HG02623 (cell line): ENCODE data around the gene AGA.

Experiments
- ATAC-seq: cut with Tn5 transposase; IDR thresholded peaks from one replicate; pipeline ENCODE4 v1.9.1; 2021; ENCODE audit warnings: moderate library complexity; ENCODE audit not compliant: unreplicated experiment

AGA gene

DNA sequence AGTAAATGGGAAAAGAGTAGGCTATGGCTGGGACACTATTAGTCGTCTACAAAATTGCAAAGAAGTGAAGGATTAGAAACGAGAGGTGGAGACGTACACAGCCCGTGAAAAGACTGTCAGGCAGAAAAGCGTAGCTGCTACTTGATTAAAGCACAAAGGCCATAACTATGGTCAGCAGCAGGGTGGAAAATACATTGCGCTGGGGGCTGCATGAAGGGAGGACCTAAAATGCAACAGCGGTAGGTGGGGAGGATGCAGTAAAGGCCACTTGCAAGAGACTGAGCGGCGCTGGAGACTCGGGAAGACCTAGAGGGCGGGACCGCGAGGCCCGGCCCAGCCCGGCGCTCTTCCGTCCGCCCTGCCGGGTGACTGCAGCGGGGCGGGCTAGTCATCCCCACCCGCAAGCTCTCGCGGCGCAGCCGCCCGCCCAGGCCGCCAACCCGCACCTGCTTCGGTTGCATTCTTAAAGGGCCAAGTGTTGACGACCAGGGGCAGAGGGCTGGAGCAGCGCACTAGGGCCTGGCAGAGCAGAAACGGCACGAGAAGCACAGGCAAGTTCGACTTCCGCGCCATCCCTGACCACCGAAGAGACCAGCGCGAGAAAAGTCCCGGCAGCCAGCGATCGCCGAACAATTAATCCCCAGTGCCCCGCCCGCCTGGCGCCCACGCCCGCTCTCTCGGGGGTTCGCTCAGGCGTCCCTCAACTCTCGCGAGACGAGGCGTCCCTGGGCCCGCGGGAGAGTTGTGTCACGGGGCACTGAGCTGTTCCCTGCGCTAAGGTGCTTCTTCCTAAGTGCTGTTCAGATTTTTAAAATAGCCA, at the start of gene AGA:
TSS of gene AGA (minus strand) at position 635 of the 820 bp plus-strand sequence. CDS start at position 573, 62 bp downstream.
- peak; percentile 88 for ATAC-seq

DNA sequence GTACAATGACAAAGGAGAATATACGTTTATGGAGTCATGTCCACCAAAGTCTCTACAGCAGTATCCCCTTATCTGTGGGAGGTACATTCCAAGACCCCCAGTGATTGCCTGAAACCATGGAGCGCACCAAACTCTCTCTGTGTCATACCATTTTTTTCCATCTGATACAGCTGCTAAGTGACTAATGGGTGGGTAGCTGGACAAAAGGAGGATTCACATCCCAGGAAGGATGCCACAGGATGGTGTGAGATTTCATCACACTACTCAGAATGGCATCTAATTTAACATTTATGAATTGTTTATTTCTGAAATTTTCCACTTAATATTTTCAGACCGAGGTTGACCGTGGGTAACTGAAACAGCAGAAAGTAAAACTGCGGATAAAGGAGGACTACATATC, 49.8 kb upstream of the AGA start:
- no peak for ATAC-seq

DNA sequence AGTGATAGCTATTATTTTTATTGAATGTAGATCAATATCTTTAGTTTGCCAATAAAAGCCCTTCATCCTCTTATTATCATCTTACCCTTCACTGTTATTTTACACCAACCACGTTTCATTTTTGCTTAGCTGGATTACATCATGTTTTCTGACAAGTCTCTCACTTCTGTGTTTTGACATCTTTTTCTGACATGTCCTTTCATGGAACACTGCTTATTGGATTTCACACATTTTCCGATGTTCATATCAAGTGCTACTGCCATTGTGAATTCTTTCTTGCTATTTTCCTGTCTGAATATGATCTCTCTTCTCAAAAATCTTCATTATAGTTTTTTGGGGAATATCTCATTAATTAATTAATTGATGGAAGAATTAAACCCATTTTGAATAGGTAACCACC, 48.5 kb upstream of the AGA start:
- no peak for ATAC-seq

DNA sequence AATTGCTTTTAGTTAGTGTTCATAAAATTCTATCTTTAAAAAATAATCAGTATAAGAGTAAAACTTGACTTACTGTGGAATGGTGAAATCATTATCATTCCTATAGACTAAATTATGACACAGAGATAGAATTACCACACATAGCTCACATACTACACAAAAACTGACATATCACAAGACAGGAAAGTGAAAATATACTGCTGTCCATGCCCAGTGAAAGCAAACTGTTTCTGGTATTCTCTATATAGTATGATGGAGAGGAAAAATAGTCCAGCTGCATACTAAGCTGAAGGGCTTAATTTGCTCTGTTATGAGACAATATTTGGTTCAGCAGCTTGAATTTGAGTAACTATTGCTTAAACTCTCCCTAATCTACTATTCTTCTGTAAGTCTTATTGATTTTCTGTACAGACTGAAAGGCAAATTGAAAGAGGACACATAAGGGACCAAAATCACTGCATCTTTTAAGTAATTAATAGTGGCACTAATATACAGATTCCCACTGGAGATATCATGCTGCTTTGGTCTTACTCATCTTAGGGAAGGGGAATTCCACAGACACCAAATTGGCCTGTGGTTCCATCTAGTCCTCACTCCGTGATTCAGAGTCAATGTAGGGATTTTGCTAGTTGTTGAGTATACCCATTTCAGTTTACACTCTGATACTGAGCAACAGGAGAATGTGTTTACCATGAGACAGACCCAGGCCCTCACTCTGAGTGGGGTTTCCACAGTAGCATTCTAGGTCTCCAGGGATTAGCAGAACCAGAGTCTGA, 47.4 kb upstream of the AGA start:
- no peak for ATAC-seq

DNA sequence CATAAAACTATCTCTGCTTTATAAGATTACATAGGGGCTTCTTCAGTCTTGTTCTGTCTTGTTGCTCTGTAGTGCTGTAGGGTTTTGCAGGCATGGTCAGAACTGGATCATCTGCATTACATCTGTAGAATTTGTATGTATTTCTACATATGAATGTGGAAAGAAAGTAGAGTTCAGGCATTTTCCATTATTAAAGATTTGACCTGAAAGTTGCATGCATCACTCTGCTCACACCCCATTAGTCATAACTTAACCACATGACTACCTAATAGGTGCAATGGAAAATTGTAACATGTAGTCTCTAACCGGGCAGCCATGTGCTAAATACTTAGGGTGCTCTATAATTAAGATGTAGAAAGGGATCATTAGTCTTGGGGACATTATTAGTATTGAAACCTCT, 45.7 kb upstream of the AGA start:
- ATAC-seq = no peak

DNA sequence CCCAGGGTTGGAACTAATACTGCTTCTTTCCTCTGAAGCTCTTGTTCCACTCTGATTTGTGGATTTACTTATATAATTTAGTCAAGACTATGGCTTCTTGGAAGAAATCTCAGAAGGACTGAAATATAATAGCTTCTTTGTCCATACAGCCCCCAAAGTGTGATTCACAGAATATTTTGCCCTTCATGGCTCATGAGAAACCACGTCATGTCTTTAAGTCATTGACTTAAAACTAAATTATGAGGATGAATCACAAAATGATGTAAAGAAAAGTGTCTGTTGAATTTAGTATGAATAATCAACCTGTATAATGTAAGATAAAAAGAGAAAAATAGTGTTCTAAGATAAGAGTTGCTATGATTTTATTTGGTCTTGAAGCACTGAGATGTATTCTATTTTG, 43.3 kb upstream of the AGA start:
- ATAC-seq = no peak

DNA sequence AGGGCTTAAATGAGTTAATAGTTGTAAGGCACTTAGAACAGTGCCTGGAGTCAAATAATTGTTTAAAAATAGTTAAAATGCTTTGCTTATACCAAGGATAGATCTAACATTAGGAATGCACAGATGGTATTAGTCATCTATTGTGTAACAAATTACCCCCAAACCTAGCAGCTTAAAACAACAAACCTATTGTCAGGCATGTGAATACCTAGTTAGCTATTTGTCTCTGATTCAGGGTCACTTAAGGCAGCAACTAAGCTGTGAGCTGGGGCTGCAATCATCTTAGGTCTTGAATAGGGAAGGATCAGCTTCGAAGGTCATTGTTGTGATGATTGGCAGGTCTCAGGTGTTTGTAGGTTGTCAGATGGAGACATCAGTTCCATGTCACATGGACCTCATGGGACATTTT, 42.4 kb upstream of the AGA start:
- ATAC-seq = no peak

DNA sequence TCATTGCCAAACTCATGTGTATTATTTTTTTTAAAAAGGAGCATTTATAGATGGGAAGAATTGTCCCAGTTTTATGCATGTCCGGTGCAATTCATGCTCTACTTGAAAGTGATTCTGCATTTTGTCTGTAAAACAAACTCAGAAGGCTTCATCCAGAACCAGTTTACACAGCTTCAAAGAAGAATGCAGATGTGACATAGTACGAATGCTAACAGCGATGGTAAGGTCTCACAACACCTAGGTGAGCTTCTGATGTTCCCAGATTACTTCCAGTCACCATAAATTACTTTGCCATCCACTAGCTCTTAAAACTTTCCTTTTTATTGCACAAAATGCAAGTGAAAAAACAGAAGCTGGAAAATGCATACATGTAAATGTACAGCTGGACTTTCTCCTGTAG, 41.5 kb upstream of the AGA start:
- ATAC-seq = no peak

DNA sequence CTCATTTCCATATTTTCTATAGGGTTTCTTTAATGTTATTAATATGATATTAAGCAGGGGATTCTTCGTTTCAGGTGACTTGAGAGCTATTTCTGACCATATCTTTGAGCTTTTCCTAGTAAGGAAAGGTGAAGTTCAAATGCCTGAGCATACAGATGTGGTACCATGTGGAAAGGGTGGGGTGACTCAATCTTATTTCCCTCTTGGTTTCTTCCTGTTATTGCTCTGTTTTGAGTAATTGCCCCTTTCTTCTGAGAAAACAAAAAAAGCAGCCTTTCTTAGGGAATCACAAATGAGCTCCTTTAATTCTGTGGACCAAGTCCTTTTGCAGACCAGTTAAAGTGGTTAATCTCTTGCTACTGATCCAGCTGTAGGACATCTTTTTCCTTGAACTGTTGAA, 41.0 kb upstream of the AGA start:
- no peak for ATAC-seq

DNA sequence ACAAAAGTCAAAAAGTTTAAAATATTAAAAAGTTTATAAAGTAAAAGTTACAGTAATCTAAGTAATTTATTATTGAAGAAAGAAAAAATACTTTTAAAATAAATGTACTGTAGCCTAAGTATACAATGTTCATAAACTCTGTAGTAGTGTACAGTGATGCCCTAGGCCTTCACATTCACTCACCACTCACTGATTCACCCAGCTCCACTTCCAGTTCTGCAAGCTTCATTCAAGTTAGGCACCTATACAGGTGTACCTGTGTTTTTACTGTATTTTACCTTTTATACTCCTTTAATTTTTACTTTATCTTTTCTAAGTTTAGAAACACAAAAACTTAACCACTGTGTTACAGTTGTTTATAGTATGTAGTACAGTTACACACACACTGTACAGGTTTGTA, 40.1 kb upstream of the AGA start:
- no peak for ATAC-seq

DNA sequence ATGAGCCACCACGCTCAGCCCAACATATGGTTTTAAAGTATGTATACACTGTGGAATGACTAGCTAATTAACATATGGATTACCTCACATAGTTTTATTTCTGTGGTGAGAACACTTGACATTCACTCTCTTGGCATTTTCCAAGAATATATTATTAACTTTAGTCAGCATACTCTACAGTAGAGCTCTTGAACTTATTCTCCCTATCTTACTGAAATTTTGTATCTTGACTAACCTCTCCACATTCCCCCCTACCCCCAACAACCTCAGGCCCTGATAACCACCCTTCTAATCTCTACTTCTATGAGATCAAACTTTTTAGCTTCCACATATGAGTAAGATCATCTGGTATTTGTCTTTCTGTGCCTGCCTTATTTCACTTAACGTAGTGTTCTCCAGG, 38.6 kb upstream of the AGA start:
- no peak for ATAC-seq

DNA sequence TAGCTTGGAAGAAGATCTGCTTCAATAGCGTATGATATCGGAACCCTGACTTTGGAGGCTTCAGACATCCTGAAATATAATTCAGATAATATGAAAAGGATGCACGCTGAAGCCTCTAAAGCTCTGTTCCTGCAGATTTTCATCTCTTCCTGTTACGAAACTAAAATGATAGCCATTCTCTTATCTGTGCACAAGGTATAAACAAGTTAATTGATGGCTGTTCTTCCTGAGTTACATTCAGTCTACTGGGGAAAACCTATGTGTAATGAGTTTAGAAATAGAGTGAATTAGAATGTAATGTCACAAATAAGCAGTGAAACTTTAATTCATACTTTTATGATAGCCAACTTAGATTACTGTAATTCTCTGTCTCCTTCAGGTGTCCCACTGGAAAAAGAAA, 36.8 kb upstream of the AGA start:
- ATAC-seq = no peak

DNA sequence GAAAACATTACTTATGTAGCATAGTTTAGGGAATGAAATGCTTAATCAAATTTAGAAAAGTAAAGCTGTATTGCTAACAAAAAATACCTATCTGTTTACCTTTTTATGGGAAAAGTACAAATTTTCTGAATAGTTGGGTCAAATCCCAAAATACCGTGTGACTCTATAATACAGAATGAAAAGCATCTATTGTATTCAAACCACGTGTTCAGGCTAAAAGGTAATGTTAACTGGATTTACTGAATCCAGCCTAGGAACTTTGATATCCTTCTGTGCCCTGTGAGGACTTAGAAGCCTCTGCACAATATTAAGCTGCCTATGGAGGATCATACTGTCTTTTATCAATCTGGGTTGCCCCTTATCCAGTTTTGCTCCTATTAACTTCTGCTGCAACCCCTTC, 36.3 kb upstream of the AGA start:
- no peak for ATAC-seq

DNA sequence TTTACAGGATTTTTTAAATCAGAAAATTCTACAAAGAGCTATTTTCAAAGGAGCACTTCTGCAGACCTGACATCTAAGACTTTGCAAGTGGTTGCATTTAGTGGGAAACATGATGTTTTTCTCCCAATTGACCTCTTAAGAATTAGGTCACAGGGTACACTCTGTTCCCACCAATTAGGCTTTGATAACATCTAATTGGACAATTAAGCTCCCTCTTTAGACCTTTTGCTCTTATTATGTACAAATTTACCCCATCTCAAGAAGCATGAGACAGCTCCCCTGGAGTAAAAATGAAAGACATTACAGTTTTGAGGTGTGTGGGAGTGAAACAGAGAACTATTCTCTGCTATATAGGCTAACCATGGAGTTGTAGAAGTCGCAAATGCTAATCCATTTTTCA, 31.8 kb upstream of the AGA start:
- ATAC-seq = no peak

DNA sequence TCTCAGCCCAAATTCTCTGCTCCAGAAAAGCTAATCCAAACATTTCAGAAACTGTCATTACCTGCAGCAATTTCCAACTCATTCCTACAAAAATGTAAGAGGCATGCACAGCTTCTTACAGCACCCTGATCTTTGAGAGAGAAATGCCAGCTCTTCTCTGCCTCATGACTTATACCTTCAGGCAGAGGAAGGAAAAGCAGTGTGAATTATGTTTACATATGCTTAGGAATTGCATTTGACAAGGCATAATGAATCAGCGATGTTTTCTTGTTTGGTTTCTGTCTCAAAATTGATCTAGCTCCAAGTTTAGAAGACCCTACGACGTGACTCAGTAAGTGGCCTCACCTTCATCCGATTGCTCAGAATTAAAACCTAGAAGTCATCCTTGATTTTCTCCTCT, 21.8 kb upstream of the AGA start:
- no peak for ATAC-seq

DNA sequence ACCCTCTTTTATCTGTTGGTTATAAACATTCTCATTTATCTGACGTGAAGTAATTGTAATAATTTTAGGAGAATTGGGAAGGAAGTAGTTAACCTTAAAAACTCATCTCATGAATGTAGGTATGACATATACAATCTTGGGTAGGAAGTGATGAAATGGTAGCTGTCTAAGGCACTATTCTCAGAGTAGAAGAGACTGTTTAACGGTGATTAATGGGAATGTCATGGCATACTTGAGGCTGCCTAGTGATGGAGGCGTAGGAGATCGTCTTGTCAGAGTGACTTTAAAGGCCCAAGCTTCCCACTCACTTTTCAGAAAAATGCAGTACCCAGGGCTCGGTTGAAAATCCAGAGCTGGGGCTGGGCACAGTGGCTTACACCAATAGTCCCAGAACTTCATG, 19.4 kb upstream of the AGA start:
- no peak for ATAC-seq

DNA sequence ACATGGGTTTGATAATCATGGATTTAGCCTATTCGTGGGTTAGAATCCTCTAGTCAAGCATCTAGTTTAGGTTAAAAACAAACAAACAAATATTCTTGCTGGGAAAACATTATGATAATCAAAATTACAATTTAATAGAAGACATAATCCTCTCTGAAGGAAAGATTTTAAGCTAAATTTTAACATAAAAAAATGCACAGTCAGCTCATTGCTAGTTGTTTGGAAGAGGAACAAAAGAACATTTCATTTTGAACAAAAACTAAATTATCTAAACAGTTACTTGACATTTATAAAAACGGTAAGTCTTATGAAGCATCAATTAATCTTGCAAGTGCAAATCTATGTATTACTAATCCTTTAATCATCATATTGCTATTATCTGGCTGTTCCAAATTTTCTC, 18.2 kb upstream of the AGA start:
- ATAC-seq = no peak

DNA sequence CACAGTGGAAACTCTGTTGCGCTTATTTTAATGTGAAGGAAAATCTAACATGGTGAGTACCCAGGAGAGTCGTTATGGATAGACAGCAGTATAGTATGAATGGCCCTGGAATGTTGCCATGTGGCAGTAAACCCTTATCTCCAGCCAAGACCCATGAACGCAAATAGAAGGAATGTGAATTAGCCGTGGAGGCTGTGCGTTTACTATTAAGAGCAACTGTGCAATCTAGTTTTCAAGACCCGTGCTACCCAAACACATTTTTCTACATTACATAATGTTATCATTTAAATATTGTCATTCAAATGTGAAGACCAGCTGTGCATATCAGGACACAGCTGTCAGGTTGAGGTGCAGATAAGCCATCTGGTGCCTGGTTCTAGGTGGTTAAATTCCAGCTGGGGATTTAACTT, 13.3 kb upstream of the AGA start:
- no peak for ATAC-seq

DNA sequence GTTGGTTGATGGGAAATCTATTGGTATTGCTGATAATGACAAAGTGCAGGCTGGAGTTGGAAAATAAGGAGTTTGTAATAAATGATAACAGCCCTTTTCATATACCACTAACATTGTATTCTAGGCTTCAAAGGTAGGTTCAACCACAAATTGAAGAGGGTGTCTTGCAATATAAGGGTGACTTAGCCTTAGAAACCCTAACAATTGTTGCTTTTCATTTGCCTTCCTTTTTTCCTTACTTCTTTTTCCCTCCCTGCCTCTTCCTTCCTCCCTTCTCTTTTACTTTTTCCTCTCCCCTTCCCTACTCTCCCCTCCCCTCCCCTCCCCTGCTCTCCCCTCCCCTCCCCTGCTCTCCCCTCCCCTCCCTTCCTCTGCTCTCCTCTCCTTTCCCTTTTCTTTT, 10.9 kb upstream of the AGA start:
- no peak for ATAC-seq

DNA sequence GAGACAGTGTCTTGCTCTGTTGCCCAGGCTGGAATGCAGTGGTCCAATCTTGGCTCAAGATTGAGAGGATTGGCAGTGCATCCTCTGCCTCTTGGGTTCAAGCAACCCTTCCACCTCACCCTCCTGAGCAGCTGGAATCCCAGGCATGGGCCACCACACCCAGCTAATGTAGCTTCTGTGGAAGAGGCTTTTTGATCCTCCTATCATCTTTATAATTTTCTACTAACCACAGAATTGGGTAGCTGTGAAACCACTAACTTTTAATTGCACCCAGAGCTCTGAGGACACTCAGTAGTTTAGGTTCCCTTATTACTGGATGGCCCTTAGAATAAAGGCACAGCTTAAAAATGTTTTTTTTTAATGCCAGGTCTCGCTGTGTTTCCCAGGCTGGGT, 8.9 kb upstream of the AGA start:
- no peak for ATAC-seq

DNA sequence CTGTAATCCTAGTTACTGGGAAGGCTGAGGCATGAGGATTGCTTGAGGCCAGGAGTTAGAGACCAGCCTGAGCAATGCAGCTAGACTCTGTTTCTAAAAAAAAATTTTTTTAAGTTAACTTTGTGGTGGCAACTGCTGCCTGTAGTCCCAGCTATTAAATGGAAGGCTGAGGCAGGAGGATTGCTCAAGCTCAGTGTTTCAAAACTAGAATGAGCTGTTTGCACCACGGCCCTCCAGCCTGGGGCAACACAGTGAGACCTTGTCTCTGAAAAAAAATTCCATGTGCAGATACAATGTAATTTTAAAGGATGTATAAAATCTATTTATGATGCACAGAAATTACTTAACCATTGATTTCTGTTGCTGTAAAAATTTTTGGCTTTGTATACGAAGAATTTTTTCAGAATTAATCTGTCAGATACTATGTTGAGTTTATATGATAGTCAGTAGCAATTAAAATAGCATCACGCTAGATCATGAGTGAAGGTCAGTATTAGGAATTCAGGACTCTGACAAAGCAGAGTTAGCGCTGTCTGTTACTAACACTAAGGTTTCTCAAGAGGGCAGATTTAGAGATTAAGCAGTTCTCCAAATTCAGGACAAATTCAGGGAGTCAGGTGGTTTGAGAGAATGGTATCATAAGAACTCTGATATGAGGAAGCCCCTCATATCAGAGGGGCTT, 8.3 kb upstream of the AGA start:
- ATAC-seq = no peak

DNA sequence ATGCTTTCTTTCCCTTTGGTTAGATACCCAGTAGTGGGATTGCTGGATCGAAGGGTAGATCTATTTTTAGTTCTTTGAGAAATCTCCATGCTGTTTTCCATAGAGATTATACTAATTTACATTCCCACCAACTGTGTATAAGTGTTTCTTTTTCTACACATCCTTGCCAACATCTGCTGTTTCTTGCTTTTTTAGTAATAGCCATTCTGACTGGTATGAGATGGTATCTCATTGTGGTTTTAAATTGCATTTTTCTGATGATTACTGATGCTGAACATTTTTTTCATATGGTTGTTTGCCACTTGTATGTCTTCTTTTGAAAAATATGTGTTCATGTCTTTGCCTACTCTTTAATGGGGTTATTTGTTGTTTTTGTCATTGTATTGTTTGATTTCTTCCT, 6.6 kb upstream of the AGA start:
- ATAC-seq = no peak
